OCI-LY3 (cell line): ENCODE results near the gene MUC21.

Experiments used
- H2AFZ ChIP-seq: fragments of 200-600, 300-600 bp; shearing (Covaris generic); 2 replicates; pipeline ENCODE4 v1.6.0; 2014; ENCODE audit warnings: antibody characterized with exemption, low read depth, low read length
- H3K27ac ChIP-seq: fragments of 200-600, 300-600 bp; sonication (generic); 2 replicates; pipeline ENCODE4 v1.5.1; 2014; ENCODE audit warnings: mild to moderate bottlenecking, low read length, moderate library complexity, mixed read lengths
- H3K27me3 ChIP-seq: fragments of 200-600, 300-600 bp; sonication (generic); 2 replicates; pipeline ENCODE4 v1.6.1; 2014; ENCODE audit warnings: low read depth, low read length, mixed read lengths
- H3K36me3 ChIP-seq: fragments of 200-600, 300-600 bp; sonication (generic); replicated peaks from 2 replicates; pipeline ENCODE3; 2014; ENCODE audit warnings: low read depth, low read length, mixed read lengths
- H3K4me1 ChIP-seq: fragments of 300-600, 200-600 bp; sonication (generic); 2 replicates; pipeline ENCODE4 v1.6.1; 2014; ENCODE audit warnings: low read length, mixed read lengths
- H3K4me2 ChIP-seq: fragments of 200-600, 300-600 bp; sonication (generic); 2 replicates; pipeline ENCODE4 v1.6.1; 2014; ENCODE audit warnings: low read length, mixed read lengths
- H3K4me3 ChIP-seq: fragments of 300-600, 200-600 bp; sonication (generic); 2 replicates; pipeline ENCODE4 v1.5.1; 2014; ENCODE audit warnings: antibody characterized with exemption, mild to moderate bottlenecking, low read length, moderate library complexity
- H3K79me2 ChIP-seq: fragments of 300-600, 200-600 bp; shearing (Covaris generic); 2 replicates; pipeline ENCODE4 v1.6.1; 2014; ENCODE audit warnings: mild to moderate bottlenecking, low read length, mixed read lengths
- H3K9ac ChIP-seq: fragments of 300-600, 200-600 bp; shearing (Covaris generic); 2 replicates; pipeline ENCODE4 v1.6.0; 2014; ENCODE audit warnings: mild to moderate bottlenecking, low read length, moderate library complexity
- H3K9me3 ChIP-seq: fragments of 200-600, 300-600 bp; shearing (Covaris generic); 2 replicates; pipeline ENCODE4 v1.6.1; 2014; ENCODE audit warnings: low read length, mixed read lengths; ENCODE audit not compliant: insufficient read depth
- H4K20me1 ChIP-seq: fragments of 200-600, 300-600 bp; sonication (generic); 2 replicates; pipeline ENCODE4 v1.6.1; 2016; ENCODE audit warnings: low read length, mixed read lengths; ENCODE audit not compliant: insufficient read depth
- CTCF ChIP-seq: fragments of 200-600, 300-600 bp; sonication (generic); IDR thresholded peaks from 2 replicates; pipeline ENCODE4 v1.5.1; 2014; ENCODE audit warnings: antibody characterized with exemption, low read length, low read depth
- EZH2phosphoT487 ChIP-seq: fragments of 200-600 bp; shearing (Covaris generic); IDR thresholded peaks from 2 replicates; pipeline ENCODE4 v1.6.1; 2018; ENCODE audit warnings: antibody characterized with exemption, mixed run types, low read depth

MUC21 gene

GRCh38 chr6:30974490-30975252 is 8.8 kb upstream of the MUC21 start:
- TF ChIP-seq CTCF (no peak), EZH2phosphoT487 (no peak)
- Histone ChIP-seq H3K4me2 (no peak overlapping the region), H3K4me3 (no peak overlapping the region), H3K27ac (no peak overlapping the region), H3K27me3 (peaks cover 11% of the 10 kb centered on the region; the same call in 1 of the 2 replicates), H3K4me1 (peaks cover 3% of the 10 kb centered on the region; the same call in 1 of the 2 replicates), H3K79me2 (no peaks in the 10 kb centered on the region), H4K20me1 (no peaks in the 10 kb centered on the region), H2AFZ (no peak overlapping the region), H3K9me3 (no peaks in the 10 kb centered on the region), H3K9ac (no peak overlapping the region), H3K36me3 (no peaks in the 10 kb centered on the region)

GRCh38 chr6:30979141-30979540 is 4.4 kb upstream of the MUC21 start:
- no peak overlapping the region for H3K9ac ChIP-seq
- H3K27ac ChIP-seq = no peak overlapping the region
- peaks cover 3% of the 10 kb centered on the region; the same call in 1 of the 2 replicates for H3K4me1 ChIP-seq
- H3K4me3 ChIP-seq = no peak overlapping the region
- H3K36me3 ChIP-seq = no peaks in the 10 kb centered on the region
- TF ChIP-seq EZH2phosphoT487 (no peak), CTCF (no peak)
- H3K4me2 ChIP-seq = no peak overlapping the region
- no peaks in the 10 kb centered on the region for H3K9me3 ChIP-seq
- H2AFZ ChIP-seq = no peak overlapping the region
- no peaks in the 10 kb centered on the region for H3K79me2 ChIP-seq
- H4K20me1 ChIP-seq = no peaks in the 10 kb centered on the region
- peaks cover 21% of the 10 kb centered on the region for H3K27me3 ChIP-seq

GRCh38 chr6:30979690-30980089 is 3.8 kb upstream of the MUC21 start:
- TF ChIP-seq CTCF (no peak), EZH2phosphoT487 (no peak)
- Histone ChIP-seq H3K36me3 (no peaks in the 10 kb centered on the region), H3K79me2 (no peaks in the 10 kb centered on the region), H3K9me3 (no peaks in the 10 kb centered on the region), H4K20me1 (no peaks in the 10 kb centered on the region), H3K27me3 (peaks cover 21% of the 10 kb centered on the region), H2AFZ (no peak overlapping the region), H3K9ac (no peak overlapping the region), H3K4me3 (no peak overlapping the region), H3K4me1 (no peaks in the 10 kb centered on the region), H3K4me2 (no peak overlapping the region), H3K27ac (no peak overlapping the region)

- H3K36me3 ChIP-seq = no peaks in the 10 kb centered on the region
- TF ChIP-seq EZH2phosphoT487 (no peak), CTCF (no peak)
- H4K20me1 ChIP-seq = no peaks in the 10 kb centered on the region
- no peaks in the 10 kb centered on the region for H3K4me1 ChIP-seq
- no peak overlapping the region for H3K9ac ChIP-seq
- no peak overlapping the region for H3K4me3 ChIP-seq
- H3K9me3 ChIP-seq = no peaks in the 10 kb centered on the region
- peaks cover 21% of the 10 kb centered on the region for H3K27me3 ChIP-seq
- H3K4me2 ChIP-seq = no peak overlapping the region
- no peaks in the 10 kb centered on the region for H3K79me2 ChIP-seq
- no peak overlapping the region for H2AFZ ChIP-seq
- H3K27ac ChIP-seq = no peak overlapping the region
Observed at GRCh38 chr6:30981942-30982772, 1.4 kb upstream of the MUC21 start.
